DMS 273 treated with DMSO at 0.1 percent for 48 hours (cell line): ENCODE results near the gene TERT.
"Not testable (repeated sequence)": the region's sequence is repeated elsewhere in the genome, so short reads cannot be mapped to it uniquely, and the experiment has no call there.

Experiments used
- DNase-seq: peaks from one replicate; lab custom pipeline; 2025; lab: John Stamatoyannopoulos, UW

The TERT gene

GRCh38 chr5:1294206-1294834 lies 548 bp downstream of the TERT start:
- no peak for DNase-seq

GRCh38 chr5:1293416-1294205 lies 1.3 kb downstream of the TERT start:
- DNase-seq = no peak

GRCh38 chr5:1292846-1293415 lies 1.9 kb downstream of the TERT start:
- no peak for DNase-seq

GRCh38 chr5:1292139-1292538 lies 2.7 kb downstream of the TERT start:
- no peak for DNase-seq

- no peak for DNase-seq
Observed at GRCh38 chr5:1291611-1292080, 3.2 kb downstream of the TERT start.

GRCh38 chr5:1290956-1291355 lies 3.9 kb downstream of the TERT start:
- not testable (repeated sequence) for DNase-seq

- DNase-seq = not testable (repeated sequence)
Observed at GRCh38 chr5:1289559-1289958, 5.3 kb downstream of the TERT start.

GRCh38 chr5:1288439-1289335 lies 6.2 kb downstream of the TERT start:
- DNase-seq = no peak

- DNase-seq = no peak
Observed at GRCh38 chr5:1285883-1286291, 9.0 kb downstream of the TERT start.

- no peak for DNase-seq
Observed at GRCh38 chr5:1285141-1285540, 9.7 kb downstream of the TERT start.

GRCh38 chr5:1284336-1284970 lies 10.4 kb downstream of the TERT start:
- not testable (repeated sequence) for DNase-seq

- not testable (repeated sequence) for DNase-seq
Observed at GRCh38 chr5:1283729-1284041, 11.2 kb downstream of the TERT start.

- DNase-seq = not testable (repeated sequence)
Observed at GRCh38 chr5:1282993-1283728, 11.7 kb downstream of the TERT start.

GRCh38 chr5:1282131-1282992 lies 12.5 kb downstream of the TERT start:
- DNase-seq = no peak

- DNase-seq = no peak
Observed at GRCh38 chr5:1281038-1281882, 13.6 kb downstream of the TERT start.

GRCh38 chr5:1280177-1281037 lies 14.5 kb downstream of the TERT start:
- DNase-seq = no peak

GRCh38 chr5:1279443-1280151 lies 15.3 kb downstream of the TERT start:
- DNase-seq = no peak
